A549 (cell line): ENCODE measurements around the gene SEMA5B.

Source experiments
- BHLHE40 ChIP-seq: IDR thresholded peaks from 2 replicates; pipeline ENCODE4 v1.6.1; 2012; ENCODE audit warnings: low read depth, low read length, inconsistent platforms
- CHD4 ChIP-seq: fragments of 200-600 bp; sonication (generic); IDR thresholded peaks from 2 replicates; pipeline ENCODE4 v1.6.1; 2016; ENCODE audit warnings: antibody characterized with exemption, mild to moderate bottlenecking, borderline replicate concordance
- CTCF ChIP-seq: fragments of >200 bp; sonication (Bioruptor Twin); formaldehyde crosslinking; IDR thresholded peaks from 3 replicates; pipeline ENCODE4 v1.5.1; 2016
- EHMT2 ChIP-seq: fragments of 200-600 bp; sonication (generic); IDR thresholded peaks from 2 replicates; pipeline ENCODE4 v1.6.1; 2016; ENCODE audit warnings: antibody characterized with exemption, low read depth, mild to moderate bottlenecking, moderate library complexity
- ELK1 ChIP-seq: fragments of 150-350 bp; IDR thresholded peaks from 2 replicates; pipeline ENCODE4 v1.6.1; 2014; ENCODE audit warnings: low read depth, mild to moderate bottlenecking, low read length
- HOXA7 ChIP-seq: fragments of 250-450 bp; sonication (Bioruptor Pico); IDR thresholded peaks from 2 replicates; pipeline ENCODE4 v1.5.0; 2020; ENCODE audit warnings: mild to moderate bottlenecking, moderate library complexity
- MAX ChIP-seq: IDR thresholded peaks from 2 replicates; pipeline ENCODE4 v1.6.1; 2012
- POLR2A ChIP-seq: IDR thresholded peaks from 2 replicates; pipeline ENCODE4 v1.6.1; 2012; ENCODE audit warnings: mild to moderate bottlenecking, low read length
- RCOR1 ChIP-seq: fragments of 150-350 bp; IDR thresholded peaks from 2 replicates; pipeline ENCODE4 v1.6.1; 2014; ENCODE audit warnings: antibody characterized with exemption, low read length, low read depth
- TF ChIP-seq, protein P1 (sequence below): fragments of 450-650 bp; IDR thresholded peaks from 2 replicates; pipeline ENCODE4 v1.6.1; 2014; ENCODE audit warnings: antibody characterized with exemption

DNA sequence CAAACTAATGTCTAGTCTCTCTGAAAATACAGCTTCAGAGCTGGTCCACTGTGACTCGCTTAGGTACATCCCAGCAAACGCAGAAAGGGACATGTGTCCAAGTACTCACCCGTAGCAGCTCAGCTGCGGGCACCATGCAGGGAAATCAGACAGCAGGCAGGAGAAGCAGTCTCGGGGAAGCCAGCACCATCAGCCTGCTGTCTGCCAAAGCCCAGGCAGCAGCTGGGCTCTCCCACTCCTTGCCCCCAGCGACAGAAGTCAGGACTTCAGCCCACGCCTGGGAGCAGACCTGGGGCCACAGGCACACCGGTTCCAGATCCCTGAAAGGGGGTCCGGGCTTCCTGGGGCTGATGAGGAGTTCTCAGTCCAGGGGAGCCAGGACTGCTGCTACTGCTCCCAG, 34.9 kb downstream of the SEMA5B start:
- TF ChIP-seq CHD4 = no peak
- no peak for TF ChIP-seq EHMT2
- TF ChIP-seq CTCF = no peak
- no peak for TF ChIP-seq RCOR1
- TF ChIP-seq, protein P1, sequence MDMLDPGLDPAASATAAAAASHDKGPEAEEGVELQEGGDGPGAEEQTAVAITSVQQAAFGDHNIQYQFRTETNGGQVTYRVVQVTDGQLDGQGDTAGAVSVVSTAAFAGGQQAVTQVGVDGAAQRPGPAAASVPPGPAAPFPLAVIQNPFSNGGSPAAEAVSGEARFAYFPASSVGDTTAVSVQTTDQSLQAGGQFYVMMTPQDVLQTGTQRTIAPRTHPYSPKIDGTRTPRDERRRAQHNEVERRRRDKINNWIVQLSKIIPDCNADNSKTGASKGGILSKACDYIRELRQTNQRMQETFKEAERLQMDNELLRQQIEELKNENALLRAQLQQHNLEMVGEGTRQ = no peak
- TF ChIP-seq BHLHE40 = no peak
- TF ChIP-seq ELK1 = no peak
- no peak for TF ChIP-seq POLR2A
- TF ChIP-seq MAX = no peak
- TF ChIP-seq HOXA7 (CRISPR knock-in tag) = no peak
